GM19463 (cell line): ENCODE data around the gene AEBP2.

Experiments
- ATAC-seq: cut with Tn5 transposase; IDR thresholded peaks from one replicate; pipeline ENCODE4 v1.9.1; 2021; ENCODE audit warnings: mild to moderate bottlenecking, moderate library complexity; ENCODE audit not compliant: unreplicated experiment

The AEBP2 gene

DNA sequence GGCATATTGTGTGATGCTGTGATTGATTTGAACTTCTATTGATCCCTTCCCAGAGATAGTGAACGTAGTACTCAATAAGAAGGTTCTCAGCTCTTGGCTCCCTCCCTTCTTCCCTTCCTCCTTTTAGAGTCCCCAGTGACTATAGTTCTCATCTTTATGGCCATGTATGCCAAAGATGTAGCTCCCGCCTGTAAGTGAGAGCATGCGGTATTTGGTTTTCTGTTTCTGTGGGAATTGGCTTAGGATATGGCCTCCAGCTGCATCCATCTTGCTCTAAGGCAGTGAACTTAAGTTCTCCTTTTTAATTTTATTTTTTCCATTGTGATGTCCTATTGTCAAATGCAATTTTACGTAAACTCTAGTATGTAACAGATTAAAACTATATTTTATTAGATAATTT is 109.5 kb downstream of the AEBP2 start:
- no peak for ATAC-seq

- ATAC-seq = no peak
These were observed 111.3 kb downstream of the AEBP2 start for GRCh38 chr12:19550626-19551025.

DNA sequence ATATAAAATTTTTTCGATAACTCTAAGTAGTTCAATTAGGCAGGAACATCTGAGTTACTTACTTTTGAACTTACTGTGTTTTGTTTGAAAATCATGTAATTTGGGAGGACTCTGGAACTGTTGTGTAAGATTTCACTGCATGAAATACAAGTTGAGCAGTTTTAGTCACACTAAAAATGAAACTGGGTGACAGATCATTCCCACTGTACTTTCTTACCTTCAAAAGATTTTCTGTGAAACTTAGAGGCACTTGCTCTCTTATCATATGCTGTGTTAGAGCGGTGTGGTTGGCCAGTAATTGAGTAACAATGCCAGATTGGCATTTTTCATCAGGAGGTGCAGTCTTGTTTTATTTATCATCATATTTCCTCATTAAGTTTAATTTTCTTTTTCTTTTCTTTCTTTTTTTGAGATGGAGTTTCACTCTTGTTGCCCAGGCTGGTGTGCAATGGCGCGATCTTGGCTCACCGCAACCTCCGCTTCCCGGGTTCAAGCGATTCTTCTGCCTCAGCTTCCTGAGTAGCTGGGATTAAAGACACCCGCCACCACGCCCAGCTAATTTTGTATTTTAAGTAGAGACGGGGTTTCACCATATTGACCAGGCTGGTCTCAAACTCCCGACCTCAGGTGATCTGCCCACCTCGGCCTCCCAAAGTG is 113.3 kb downstream of the AEBP2 start:
- ATAC-seq = peak; percentile 84

- ATAC-seq = no peak
These were observed 113.9 kb downstream of the AEBP2 start for GRCh38 chr12:19553175-19553574.

- ATAC-seq = no peak
These were observed 122.2 kb downstream of the AEBP2 start for GRCh38 chr12:19561411-19561961.
